GM10266 (cell line): ENCODE results near the gene COA8.

Experiments
- DNase-seq: peaks from one replicate; pipeline ENCODE4 v3.0.0; 2012; ENCODE audit errors: extremely low spot score
- TF ChIP-seq, protein P1 (sequence below): IDR thresholded peaks from 2 replicates; pipeline ENCODE4 v1.5.1; 2012; ENCODE audit warnings: mild to moderate bottlenecking, low read depth; ENCODE audit not compliant: control insufficient read depth, insufficient read depth; ENCODE audit errors: missing control alignments

COA8 gene

GRCh38 chr14:103626146-103626850 lies 63.5 kb downstream of the COA8 start:
- DNase-seq = no peak
- TF ChIP-seq, protein P1, sequence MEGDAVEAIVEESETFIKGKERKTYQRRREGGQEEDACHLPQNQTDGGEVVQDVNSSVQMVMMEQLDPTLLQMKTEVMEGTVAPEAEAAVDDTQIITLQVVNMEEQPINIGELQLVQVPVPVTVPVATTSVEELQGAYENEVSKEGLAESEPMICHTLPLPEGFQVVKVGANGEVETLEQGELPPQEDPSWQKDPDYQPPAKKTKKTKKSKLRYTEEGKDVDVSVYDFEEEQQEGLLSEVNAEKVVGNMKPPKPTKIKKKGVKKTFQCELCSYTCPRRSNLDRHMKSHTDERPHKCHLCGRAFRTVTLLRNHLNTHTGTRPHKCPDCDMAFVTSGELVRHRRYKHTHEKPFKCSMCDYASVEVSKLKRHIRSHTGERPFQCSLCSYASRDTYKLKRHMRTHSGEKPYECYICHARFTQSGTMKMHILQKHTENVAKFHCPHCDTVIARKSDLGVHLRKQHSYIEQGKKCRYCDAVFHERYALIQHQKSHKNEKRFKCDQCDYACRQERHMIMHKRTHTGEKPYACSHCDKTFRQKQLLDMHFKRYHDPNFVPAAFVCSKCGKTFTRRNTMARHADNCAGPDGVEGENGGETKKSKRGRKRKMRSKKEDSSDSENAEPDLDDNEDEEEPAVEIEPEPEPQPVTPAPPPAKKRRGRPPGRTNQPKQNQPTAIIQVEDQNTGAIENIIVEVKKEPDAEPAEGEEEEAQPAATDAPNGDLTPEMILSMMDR = no peak

- DNase-seq = no peak
- TF ChIP-seq, protein P1 = no peak
Measured at GRCh38 chr14:103627073-103628025, 64.6 kb downstream of the COA8 start.

- TF ChIP-seq, protein P1 = no peak
- DNase-seq = peak; percentile 51
Measured at GRCh38 chr14:103628221-103628683, 65.5 kb downstream of the COA8 start.

GRCh38 chr14:103628684-103629502 lies 66.1 kb downstream of the COA8 start, which contains the start of gene KLC1:
Gene KLC1, plus strand, starts transcription at chr14:103629211. Its CDS starts 25,354 bp downstream, at chr14:103654565.
- DNase-seq = peak; percentile 95
- TF ChIP-seq, protein P1 = no peak

GRCh38 chr14:103629503-103630121 lies 66.9 kb downstream of the COA8 start:
- TF ChIP-seq, protein P1 = no peak
- DNase-seq = peak; percentile 78

DNA sequence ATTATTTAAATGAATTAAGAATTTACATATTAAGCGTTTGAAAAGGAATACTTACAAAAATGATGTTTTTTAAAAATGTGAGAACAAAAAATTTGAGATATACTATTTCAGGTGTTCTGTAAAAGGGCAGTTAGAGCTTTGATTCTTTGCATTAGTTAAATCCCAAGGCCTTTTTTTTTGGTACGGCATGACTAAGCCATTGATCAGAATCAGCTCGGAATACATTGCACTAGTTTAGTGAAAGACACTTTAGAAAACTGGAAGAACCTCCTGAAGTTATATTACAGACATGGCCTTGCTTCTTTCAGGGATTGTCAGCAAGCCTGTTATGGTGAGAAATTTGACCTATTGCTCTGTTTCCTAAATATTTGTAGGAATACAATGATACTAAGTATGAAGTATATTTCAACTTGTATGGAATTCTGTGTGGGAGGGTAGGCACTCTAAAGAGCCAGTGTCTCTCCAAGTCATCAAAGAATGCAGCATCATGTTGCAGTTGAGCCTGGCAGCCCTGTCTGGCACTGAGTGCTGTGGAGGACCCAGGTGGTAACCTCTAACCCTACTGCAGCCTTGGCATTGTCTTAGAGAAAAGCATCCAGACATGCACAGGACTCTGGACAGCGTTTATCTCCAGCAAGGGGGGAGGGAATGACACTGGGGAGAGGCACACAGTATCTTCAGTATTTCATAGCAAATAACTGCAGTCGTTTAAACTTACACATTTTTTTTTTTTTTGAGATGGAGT lies 67.8 kb downstream of the COA8 start:
- no peak for DNase-seq
- TF ChIP-seq, protein P1 = no peak
